Panc1 (cell line): Measurements from ENCODE around the gene DHRS3.

ENCODE experiments used
- CTCF ChIP-seq: fragments of 450-650 bp; IDR thresholded peaks from 2 replicates; pipeline ENCODE4 v1.5.1; 2017; ENCODE audit warnings: mild to moderate bottlenecking
- POLR2AphosphoS5 ChIP-seq: IDR thresholded peaks from 2 replicates; pipeline ENCODE4 v1.6.1; 2012; ENCODE audit warnings: mild to moderate bottlenecking, low read depth, low read length, moderate library complexity
- TCF7L2 ChIP-seq: IDR thresholded peaks from 2 replicates; pipeline ENCODE4 v1.6.1; 2011; ENCODE audit warnings: mild to moderate bottlenecking, low read depth, low read length, inconsistent platforms
- TF ChIP-seq, protein P1 (sequence below), 2 experiments: IDR thresholded peaks; 2 replicates each; pipeline ENCODE4 v1.6.1; 2011 to 2012; ENCODE audit warnings: low read depth in 2 of 2, control low read depth in 1 of 2, low read length in 1 of 2, mild to moderate bottlenecking in 1 of 2, moderate library complexity in 1 of 2; ENCODE audit not compliant: insufficient read depth in 1 of 2

DNA sequence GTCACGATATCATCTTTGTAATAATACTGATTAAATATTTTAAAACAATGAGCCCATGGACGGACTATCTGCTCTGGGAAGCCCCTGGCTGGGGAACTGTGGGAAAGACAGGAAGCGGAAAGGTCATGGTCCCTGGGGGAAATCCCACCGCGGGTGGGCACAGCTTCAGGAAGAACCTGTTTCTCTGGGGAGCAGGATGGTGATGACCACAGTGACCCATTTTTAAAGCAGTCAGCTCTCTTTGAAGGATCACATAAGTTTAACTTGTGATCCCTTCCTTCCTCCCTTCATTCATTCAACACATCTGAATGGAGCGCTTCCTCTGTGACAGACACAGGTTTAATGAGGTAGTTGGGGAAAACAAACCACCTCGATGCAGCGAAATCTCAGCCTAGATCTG lies 73.0 kb downstream of the DHRS3 start:
- TF ChIP-seq CTCF (no peak), POLR2AphosphoS5 (no peak), TCF7L2 (no peak)
- TF ChIP-seq, protein P1, sequence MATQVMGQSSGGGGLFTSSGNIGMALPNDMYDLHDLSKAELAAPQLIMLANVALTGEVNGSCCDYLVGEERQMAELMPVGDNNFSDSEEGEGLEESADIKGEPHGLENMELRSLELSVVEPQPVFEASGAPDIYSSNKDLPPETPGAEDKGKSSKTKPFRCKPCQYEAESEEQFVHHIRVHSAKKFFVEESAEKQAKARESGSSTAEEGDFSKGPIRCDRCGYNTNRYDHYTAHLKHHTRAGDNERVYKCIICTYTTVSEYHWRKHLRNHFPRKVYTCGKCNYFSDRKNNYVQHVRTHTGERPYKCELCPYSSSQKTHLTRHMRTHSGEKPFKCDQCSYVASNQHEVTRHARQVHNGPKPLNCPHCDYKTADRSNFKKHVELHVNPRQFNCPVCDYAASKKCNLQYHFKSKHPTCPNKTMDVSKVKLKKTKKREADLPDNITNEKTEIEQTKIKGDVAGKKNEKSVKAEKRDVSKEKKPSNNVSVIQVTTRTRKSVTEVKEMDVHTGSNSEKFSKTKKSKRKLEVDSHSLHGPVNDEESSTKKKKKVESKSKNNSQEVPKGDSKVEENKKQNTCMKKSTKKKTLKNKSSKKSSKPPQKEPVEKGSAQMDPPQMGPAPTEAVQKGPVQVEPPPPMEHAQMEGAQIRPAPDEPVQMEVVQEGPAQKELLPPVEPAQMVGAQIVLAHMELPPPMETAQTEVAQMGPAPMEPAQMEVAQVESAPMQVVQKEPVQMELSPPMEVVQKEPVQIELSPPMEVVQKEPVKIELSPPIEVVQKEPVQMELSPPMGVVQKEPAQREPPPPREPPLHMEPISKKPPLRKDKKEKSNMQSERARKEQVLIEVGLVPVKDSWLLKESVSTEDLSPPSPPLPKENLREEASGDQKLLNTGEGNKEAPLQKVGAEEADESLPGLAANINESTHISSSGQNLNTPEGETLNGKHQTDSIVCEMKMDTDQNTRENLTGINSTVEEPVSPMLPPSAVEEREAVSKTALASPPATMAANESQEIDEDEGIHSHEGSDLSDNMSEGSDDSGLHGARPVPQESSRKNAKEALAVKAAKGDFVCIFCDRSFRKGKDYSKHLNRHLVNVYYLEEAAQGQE (IDR thresholded peaks at IDR 0.05; ENCODE audit: insufficient read depth in 1 of 2, low read depth in 2 of 2, low read length in 1 of 2), result no peak
